HG03571 (cell line): ENCODE data around the gene PDE4D.
"Not testable (repeated sequence)": the region's sequence is repeated elsewhere in the genome, so short reads cannot be mapped to it uniquely, and the experiment has no call there.

Experiments used
- ATAC-seq: cut with Tn5 transposase; IDR thresholded peaks from one replicate; pipeline ENCODE4 v1.9.1; 2021; ENCODE audit not compliant: unreplicated experiment

The PDE4D gene

GRCh38 chr5:58968350-58968749 is 925.2 kb downstream of the PDE4D start:
- no peak for ATAC-seq

DNA sequence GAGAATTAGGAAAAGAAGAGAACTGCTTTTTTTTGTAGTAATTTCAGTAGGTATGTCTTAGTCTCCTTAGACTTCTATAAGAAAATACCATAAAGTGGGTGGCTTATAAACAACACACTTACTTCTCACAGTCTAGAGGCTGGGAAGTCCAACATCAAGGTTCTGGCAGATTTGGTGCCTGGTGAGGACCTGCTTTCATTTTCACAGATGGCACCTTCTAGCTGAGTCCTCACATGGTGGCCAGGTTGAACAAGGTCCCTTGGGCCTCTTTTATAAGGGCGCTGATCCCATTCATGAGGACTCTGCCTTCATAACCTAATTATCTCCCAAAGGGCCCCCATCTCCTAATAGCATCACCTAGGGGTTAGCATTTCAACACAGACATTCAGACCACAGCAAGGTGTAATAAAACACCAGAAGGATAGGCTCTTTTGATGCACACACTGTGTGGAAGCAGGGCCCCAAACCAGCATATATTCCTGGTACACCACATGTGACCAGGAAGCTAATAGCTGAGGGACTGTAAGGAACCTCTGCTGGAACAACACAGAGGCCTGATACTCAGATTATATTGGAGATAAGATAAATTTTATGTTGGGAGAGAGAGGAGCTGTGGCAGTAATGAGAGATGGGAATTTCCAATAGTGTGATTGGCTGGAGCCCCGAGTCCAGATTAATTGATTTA is 925.8 kb downstream of the PDE4D start:
- ATAC-seq = no peak

- no peak for ATAC-seq
Measured at GRCh38 chr5:58965677-58966414, 927.7 kb downstream of the PDE4D start.

DNA sequence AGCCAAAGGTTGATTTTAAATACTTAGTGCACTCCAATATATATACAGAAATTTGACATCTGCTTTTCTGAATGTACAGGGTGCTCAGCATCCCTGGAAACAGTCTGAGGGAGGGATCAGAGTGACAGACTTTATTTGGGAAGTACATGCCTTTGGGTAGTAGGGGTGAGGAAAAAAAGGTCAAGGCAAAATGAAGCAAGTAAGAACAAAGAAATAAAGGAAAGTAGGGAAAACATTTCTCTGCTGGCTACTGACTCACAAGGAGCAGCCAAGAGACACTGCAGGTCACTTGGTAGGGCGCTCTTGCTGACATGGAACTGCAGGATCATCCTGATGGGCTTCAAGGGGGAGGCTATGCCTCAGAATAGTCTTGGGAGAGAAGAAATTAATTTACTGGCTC is 929.7 kb downstream of the PDE4D start:
- ATAC-seq = no peak

DNA sequence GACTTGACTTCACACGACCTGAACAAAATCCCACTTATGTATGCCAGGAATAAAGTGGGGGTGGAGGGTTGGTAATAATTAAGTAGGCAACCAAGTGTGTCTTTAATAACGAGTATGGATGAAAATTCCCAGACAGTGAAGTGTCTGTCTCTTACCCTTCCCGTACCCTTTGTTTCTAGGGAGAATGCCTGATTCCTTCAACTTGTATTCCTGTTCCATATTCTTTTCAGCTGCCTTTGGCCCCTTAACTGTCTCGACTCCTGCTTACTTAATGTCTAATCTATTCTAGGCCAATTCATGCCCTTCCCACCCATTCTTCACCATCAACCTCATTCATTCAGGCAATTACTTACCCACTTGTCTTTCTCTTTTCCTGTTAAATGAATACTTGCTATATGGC is 930.2 kb downstream of the PDE4D start:
- ATAC-seq = no peak

- no peak for ATAC-seq
Measured at GRCh38 chr5:58961631-58962280, 931.8 kb downstream of the PDE4D start.

DNA sequence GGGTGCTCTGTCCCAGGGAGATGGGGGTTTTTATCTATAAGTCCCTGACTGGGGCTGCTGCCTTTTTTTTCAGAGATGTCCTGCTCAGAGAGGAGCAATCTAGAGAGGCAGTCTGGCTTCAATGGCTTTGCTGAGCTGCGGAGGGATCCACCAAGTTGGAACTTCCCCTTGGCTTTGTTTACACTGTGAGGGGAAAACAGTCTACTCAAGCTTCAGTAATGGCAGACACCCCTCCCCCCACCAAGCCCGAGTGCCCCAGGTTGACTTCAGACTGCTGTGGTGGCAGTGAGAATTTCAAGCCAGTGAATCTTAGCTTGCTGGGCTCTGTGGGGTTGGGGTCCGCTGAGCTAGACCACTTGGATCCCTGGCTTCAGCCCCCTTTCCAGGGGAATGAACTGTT is 934.8 kb downstream of the PDE4D start:
- no peak for ATAC-seq

DNA sequence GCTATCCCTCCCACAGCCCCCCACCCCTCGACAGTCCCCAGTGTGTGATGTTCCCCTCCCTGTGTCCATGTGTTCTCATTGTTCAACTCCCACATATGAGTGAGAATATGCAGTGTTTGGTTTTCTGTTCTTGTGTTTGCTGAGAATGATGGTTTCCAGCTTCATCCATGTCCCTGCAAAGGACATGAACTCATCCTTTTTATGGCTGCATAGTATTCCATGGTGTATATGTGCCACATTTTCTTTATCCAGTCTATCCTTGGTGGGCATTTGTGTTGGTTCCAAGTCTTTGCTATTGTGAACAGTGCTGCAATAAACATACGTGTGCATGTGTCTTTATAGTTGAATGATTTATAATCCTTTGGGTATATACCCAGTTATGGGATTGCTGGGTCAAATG is 940.3 kb downstream of the PDE4D start:
- ATAC-seq = not testable (repeated sequence)

DNA sequence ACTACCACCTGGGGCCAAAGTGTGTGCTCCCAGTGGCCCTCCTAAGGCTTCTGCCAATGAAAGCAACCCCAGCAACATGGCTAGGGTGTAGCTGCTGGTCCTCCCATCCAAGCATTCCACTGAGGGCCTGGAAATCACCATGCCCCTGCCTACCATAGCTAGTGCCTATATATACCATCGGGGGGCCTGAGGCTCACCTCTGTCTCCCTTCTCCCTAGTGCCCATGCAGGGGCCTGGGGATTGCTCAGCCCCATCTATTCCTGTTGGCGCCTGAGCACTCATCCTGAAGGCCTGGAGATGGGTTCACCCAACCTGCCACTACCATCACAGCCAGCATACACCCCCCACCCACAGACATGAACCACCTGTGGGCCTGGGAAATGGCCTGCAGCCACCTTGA is 943.3 kb downstream of the PDE4D start:
- ATAC-seq = no peak

DNA sequence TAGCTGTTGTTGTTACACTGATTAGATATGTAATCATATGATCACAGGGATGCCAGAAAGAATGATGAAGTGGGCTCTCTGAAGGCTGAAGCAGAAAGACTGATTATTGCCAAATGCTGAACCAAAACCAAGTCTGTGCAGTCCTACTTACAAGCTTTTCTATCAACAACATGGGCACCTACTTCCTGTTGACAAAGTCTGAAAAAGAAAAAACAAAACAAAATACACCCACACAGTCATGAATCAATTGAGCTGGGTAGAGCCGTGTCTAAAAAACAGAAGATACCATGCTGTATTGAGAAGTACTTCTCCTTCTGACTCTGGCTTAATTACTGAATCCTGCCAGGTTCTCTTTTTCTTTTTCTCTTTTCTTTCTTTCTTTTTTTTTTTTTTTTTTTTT is 947.3 kb downstream of the PDE4D start:
- ATAC-seq = no peak

DNA sequence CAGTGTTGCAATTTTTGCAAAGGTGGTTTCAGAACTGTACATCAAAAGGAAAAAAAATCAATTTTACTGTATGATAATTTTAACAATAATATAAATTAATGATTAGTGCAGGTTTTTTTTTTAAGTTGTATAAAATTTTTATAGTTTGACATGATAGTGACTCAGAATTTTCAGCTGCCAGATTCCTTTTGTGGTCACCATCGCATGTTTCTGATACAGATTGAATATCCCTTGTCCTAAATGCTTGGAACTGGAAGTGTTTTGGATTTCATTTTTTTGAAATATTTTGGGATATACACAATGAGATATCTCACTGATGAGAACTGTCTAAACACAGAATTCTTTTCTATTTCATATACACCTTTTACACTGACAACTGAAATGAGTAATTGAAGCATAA is 949.3 kb downstream of the PDE4D start:
- ATAC-seq = no peak

DNA sequence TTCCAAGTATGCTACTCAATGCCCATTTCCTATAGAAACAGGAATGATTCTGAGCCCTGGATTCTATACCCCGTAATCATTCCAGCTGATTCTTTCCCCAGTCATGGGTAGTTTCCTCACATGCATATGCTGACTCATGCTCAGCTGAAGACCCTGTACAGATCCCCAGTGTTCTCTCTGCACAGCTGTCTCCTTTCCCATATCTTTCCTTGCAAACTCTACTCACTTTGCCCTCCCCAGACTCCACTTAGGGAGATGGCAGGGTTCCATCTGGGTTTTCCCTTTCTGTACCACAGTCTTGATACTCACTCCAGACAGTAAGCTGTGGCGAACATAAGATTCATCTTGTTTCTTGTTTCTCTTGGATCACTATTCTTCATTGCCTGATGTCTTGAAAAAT is 953.1 kb downstream of the PDE4D start:
- no peak for ATAC-seq

GRCh38 chr5:58939664-58940063 is 953.9 kb downstream of the PDE4D start:
- ATAC-seq = no peak

DNA sequence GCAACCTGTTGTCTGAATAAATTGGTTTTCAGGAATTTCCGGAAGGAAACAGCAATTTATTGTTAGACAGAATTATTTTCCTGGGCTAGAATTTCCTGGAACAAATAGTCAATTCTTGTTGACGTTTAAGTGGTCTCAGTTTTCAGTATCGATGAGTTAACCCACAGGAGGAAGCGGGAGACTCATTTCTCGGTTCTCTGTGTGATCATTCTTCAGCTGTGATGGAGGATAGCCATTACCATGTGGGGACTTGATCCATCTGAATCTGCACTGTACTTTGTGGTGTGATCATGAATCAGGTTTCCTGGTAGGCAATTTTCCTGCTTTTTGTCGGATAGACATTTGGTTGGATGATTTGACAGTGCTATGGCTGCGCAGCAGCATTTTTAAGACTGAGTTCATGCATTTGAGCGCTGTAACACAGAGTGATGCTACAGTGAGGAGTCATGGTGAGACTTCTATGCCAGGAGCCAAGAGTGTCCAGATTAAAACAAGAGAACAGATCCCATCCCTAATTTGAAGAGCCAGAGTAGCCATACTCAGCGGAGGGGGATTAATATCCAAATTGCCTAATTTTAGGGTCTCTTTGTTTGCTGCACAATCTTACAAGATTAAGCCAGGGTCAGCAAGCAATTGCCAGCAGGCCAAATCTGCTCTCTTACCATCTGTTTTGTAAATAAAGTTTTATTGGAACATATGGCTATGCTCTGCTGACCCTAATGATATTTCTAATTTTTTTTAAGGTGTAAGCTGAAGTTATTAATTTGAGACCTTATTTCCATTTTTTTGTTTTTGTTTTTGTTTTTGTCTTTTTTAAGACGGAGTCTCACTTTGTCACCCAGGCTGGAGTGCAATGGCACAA is 954.7 kb downstream of the PDE4D start:
- ATAC-seq = no peak

GRCh38 chr5:58937031-58937681 is 956.4 kb downstream of the PDE4D start:
- no peak for ATAC-seq

DNA sequence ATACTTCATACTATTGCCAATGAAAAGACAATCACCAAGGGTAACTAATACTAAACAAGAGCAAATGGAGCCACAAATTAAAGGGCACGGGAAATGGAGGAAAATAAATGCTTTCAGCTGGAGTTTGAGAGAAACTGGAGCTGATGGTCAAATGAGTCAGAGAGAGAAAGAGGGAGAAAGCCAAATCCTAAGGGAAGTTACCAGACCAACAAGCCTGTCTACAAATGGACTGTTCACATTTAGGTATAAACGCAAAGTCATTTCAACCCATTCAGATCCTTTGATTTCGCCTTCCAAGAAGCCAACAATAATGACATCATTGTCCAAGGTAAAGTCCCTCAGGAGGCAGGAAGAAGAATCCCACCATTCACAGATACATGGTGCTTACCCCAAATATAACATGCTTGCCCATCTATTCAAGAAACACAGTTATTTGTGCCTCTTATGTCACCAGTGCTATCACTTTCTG is 958.9 kb downstream of the PDE4D start:
- ATAC-seq = no peak

DNA sequence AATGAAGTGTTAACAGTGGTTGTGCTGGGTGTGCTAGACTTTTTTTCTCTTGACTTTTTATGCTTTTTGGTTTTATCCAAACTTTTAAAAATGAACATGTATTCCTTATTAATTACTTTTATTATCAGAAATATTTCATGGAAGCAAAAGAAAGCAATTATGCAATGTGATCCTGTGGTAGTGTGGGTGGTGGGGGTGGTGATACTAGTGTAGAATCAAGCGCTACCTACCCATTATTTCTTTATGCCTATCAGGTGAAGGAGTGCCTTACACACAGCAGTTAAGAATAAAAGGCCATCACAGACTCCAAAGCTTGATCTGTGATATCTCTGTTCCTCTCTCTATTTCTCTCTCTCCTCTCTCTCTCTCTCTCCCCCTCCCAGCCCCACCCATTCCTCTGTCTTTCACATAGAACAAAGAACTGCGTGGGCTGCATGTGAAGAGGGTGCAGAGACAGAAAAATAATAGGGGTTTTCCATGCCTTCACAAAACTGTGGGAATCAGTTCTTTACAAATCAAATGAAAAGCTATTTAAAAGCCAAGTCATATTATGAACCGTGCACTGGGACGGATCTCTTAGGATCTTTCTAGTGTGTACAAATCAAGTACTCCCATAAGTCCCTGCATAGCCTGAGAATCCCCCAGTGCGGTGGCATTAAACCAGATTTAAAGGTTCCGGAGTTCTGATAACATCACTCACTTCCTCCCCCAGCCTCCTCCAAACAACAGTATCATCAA is 959.5 kb downstream of the PDE4D start:
- no peak for ATAC-seq

DNA sequence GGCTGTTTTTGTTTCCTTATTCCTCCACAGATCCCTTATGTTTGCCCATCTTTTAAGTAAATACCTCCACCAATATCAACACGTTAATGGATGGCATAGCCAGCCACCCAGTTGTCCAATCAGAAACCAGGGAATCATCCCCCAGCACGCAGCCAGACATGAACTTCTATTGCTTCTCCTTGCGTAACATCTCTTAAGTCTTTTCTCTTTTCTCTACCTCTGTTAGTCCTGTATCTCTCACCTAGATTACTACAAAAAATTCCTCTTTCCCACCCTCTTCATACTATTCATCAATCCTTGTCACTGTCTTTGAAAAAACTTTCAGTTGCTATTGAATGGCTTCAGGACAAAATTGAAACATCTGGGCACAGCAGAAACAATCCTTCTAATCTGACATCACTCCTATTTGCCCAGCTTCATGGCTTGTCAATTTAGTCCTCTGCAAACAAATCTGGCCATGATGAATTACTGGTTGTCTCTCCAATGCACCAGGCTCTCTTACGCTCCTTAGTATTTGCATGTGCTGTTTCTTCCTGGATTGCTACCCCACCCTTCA is 961.4 kb downstream of the PDE4D start:
- ATAC-seq = no peak

GRCh38 chr5:58930520-58930919 is 963.0 kb downstream of the PDE4D start:
- no peak for ATAC-seq

DNA sequence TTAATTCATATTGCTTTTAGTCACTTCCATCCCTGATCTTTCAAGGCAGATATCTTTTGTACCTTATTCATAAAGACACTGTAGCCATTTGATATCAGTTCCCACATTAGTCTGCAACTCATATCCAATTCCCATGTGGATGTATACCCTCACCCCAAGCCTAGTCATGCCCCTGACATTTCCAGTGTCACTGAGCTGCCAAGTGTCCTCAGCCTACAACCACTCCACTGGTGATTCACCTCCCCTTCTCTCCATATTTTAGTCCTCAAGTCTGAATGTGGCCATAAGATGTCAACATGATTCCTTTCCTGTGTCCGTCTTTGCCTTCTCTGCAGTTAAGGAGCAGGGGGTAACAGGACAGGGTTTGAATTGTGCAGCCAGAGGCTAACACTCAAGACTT is 963.8 kb downstream of the PDE4D start:
- no peak for ATAC-seq
